ENCODE results near the gene SORCS2.

- TF ChIP-seq NFRKB (IDR thresholded peaks at IDR 0.05) = no peak
- TF ChIP-seq SUZ12 (IDR thresholded peaks at IDR 0.05) = no peak
- no peak for TF ChIP-seq SP1 (IDR thresholded peaks at IDR 0.05)
- no peak for TF ChIP-seq ARNT (IDR thresholded peaks at IDR 0.05)
- TF ChIP-seq HDGF (IDR thresholded peaks at IDR 0.05; ENCODE audit: borderline replicate concordance) = no peak
- no peak for TF ChIP-seq ELF4 (IDR thresholded peaks at IDR 0.05)
- TF ChIP-seq FOXK2 (IDR thresholded peaks at IDR 0.05) = no peak
Observed at GRCh38 chr4:7607156-7607910, 415.0 kb downstream of the SORCS2 start.
